SK-MEL-5 (cell line): ENCODE data around the gene TAF10. TPM values are rescaled to one million over a fixed set of nuclear protein-coding genes. Genes with fewer than 3 reads are reported as not detected.

ENCODE experiments used
- DNase-seq: peaks from one replicate; pipeline ENCODE4 v3.0.0-alpha.2; 2016; ENCODE audit warnings: low read depth, low spot score
- in situ Hi-C: cut with HindIII; loops from 2 replicates; pipeline ENCODE4 v1.10.0; 2016; ENCODE audit warnings: low sequenced_read_pairs, high pct_unique_total_duplicates, low pct_unique_long_range_greater_than_20kb
- total RNA-seq: library from RNA; depleted of rRNA; stranded (reverse); fragments of >200 nt; shearing (Covaris generic); gene quantifications from 2 replicates; pipeline ENCODE4 v1.2.3, GENCODE V29; 2014

TAF10 gene
- total RNA-seq, 1 experiment from 2014 or later: 129 TPM

DNA sequence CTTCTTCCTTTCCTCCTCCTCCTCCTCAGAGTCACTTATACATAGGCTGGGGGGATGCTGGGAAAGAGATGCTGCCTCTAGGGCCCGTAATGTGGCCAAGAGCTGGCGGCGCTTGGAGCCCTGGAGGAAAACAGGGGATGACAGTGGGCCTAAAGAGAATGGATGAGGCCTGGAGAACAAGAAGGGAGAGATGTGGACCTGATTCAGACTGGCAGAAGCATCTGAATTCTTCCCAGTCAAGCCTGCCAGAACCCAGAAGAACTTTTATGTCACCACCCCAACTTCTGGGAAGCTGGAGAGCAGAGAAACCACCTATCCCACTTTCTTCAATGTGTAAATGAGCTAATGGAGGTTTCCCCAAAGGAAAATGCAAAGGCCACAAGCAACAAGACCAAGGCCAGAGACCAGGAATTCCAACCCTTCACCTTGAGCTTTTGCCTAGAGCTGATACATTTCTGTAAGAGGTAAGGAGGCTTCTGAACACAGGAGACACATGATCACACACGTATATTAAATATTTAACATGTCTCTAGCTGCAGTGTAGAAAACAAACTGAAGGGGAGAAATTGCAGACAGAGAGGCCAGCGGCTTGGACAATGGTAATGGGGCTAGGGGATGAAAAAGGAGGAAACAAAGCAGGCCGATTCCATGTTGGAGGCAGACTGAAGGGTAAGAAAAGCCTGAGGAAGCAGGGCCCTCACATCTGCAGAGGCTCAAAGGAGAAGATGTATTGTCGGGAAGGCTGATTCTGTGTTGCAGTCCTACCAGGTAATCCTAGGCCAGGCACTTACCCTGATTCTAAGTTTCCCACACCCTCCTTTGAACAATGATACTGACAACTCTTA lies 9.7 kb downstream of the TAF10 start:
- in situ Hi-C loops: no loop called here
- DNase-seq: no peak

DNA sequence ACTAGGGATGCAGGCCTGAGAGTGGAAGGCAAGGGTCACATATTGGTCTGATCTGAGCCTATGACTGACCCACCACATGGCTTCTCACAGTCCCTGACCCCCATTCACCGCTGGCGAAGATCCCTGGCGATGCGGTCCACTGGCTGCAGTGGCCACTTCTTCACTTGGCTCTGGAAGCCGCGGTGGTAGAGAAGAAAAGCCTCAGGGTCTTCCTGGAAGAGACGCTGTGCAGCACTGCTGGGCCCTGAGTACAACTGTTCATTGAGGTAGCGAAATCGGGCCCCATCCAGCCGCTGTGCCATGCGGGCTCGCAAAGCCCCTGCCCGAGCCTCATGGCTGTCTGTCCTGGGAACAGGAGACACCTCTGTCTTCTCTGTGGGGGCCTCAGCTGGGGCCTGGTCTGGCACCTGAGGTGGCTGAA lies 11.0 kb downstream of the TAF10 start:
- in situ Hi-C loops: no loop called here
- DNase-seq: no peak

DNA sequence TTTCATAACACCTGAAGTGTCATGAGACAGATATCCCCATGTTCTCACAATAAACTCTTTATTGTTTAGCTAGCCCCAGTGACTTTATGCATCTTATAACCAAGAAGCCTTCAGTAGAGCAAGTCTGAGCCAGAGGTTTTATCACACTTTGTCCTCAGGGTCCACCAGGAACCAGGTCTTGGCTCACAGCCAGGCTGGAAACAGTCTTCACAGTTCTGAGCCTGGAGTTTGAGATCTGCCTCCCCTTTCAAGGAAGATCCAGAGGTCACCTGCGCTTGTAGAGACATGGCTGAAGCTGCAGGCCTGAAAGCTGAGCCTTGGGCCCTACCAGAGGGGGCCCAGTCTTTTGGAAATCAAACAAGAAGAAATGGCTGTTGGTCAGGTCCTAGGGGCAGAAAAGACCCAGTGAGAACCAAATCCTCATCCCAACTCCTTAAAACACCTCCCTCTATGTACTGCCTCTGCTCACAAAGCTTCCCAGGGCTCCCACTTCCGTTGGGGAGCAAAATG lies 12.1 kb downstream of the TAF10 start:
- DNase-seq: no peak
- in situ Hi-C loops: no loop called here

DNA sequence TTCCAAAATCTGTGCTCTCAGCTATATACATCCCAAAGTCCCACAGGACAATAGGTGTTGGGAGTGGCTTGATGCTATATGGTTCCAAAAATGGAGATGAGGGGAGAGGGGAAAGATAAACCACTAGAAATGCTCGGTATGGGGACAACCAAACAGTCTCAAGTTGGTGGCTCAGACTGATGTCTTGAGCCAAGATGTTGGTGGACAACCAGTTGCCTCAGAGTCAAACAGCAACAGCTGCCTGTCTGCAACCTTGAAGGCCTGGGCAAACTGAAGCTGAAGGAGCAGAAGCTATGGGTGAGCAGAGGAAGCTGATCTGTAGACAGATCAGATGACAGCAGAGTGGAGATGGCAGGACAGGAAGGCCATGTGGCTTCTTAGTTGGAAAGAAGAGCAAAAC lies 12.6 kb downstream of the TAF10 start:
- in situ Hi-C loops: no loop called here

DNA sequence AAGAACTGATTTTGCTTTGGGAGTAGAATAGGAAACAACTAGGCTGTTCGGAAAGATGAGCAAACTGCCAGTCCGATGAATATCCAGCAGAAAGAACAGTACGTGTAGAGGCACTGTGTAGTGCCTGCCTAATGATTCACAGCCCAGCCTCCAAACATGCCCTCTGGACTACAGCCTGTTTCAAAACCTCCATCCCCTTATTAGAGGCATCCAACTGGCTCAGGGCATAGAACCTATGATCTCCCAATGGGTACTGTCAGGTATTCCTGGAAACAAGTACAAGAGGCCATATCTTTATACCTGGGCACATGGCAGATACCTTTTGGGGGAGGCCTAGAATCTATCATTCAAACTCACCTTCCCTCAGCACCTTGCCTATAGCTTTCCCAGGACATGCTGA lies 13.5 kb downstream of the TAF10 start:
- DNase-seq: no peak
- in situ Hi-C loops: no loop called here

More for the DNA sequence above, 12.6 kb downstream of the TAF10 start:
- DNase-seq: no peak

DNA sequence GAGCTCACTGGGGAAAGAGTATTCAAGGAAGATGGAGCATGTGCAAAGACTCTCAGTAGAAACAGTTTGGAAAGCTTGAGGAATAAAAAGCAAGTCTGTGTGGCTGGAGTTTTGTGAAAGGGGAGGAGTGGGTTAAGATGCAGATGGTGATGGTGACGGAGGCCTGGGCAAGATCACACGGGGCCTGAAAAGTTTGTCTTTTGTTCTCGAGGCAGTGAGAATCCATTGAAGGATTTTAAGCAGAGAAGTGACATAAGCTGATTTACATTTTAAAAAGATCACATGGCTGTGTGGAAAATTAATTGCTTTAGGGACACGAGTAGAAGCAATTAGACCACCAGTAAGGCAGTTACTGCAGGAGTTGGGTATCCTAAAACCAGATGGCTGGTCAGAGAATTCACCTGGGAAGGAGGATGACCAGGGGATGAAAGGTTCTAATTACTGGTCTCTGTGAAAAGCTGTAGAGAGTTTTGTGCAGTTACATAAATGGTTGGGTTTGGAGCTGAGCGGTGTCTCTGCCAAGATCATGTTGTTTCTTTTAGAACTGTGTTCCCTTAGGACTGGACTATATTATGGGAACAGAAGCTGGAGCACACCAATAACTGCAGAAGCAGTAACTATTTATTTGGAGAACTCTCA lies 15.7 kb downstream of the TAF10 start:
- no peak for DNase-seq
- in situ Hi-C loops: no loop called here

DNA sequence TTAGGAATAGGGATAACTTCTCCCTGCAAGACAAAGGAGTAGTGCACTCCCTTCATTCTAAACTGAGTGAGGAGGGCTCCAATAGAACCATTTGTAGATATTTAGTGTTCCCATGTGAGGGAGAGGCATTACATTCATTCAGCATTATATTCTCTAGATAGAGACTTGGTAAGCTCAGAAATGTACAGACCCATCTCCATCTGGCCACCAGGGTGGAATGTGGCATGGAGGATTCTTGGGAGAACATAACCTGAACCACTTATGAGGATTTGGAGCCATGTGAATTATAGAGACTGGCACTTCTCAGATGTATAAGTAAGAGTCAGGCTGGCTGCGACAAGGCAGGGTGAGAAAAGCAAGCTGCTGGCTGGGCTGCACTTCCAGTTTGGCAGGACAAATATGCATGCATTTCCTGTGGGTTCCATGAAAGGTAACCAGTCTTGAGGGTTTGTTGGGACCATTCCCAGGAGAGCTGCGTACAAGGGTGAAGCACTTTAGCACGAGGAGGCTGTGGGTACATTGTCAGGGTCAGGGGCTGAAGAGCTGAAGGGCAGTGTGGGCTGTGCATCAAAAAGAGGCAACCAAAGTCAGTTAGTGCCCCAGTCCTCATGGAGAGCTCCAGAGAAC lies 17.8 kb downstream of the TAF10 start:
- DNase-seq: peak; percentile 13
- in situ Hi-C loops: no loop called here

DNA sequence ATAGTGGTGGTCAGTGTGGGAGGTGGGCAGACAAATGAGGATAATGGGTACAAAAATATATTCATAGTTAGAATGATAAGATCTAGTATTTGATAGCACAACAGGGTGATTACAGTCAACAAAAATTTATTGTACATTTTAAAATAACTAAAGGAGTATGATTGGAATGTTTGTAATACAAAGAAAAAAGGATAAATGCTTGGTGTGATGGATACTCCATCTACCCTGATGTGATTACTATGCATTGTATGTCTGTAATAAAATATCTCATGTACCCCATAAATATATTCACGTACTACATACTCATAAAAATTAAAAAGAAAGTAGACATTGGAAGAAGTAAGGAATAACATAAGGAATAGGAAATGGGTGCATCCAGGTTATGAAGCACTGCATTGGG lies 24.0 kb downstream of the TAF10 start:
- in situ Hi-C loops: no loop called here
- no peak for DNase-seq

DNA sequence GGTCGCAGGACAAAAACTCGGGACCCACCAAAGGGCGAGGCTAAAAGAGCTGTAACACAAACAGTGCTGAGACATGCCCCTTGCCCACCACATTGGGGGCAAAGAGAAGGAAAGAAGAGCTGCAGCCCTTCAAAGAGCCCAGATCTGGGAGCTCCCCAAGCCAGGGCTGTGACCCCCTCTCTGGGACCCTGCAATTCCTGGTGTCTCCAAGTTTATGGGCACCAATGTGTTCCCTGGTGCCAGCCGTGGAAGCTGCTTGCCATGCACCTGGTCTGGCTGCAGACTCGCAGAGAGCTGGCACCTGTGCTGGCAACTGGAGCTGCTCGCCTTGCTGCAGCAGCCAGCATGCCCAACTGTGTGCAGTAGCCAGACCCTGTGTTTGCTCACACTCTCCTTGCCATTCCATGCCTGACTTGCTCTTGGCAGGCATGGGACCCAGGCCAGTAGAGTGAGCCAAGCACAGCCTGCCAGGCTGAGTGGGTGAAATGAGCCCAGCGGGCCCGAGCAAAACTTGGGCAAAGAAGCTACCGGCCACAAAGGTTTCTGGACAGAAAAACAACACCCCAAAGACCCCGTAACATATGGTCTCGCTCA lies 24.6 kb downstream of the TAF10 start:
- in situ Hi-C loops: no loop called here
- DNase-seq: no peak

DNA sequence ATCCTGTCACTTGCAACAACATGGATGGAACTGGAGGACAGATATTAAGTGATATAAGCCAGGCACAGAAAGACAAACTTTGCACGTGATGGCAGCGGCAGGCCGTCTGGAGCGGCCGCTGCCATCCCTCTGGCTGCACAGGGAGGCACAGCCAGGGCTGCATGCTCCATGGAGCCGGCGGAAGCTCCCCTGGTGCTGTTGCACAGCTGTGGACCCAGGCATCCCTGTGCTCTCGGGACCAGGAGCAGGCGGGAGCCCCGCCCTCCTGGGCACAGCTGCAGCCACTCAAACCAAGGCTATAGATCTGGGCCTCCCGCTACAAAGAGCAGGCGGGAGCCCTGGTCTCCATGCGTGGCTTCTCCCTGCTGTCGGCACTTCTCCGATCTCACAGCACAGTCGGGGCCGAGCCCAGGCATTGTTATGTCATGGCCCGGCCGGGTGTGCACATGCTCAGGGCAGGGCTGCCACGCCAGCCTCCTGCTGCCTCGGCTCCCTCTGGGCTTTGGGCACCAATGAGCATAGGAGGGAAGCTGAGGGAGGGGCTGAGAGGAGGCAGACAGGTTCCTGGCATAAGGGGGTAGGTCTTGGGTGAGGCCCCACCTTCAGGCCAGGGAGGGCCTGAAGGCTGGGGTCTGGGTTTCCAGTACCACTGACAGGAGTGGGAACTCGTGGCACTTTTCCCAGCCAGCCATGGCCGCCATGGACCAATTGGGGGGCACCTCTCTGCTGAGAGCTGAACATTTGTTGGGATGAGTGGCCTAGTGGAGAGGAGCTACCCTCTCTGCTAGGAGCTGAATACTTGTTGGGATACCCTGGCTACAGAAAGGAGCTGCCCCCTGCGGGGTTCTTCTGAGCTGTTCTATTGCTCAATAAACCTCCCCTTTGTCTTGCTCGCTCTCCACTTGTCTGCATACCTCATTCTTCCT lies 25.3 kb downstream of the TAF10 start:
- in situ Hi-C loops: no loop called here
- no peak for DNase-seq

DNA sequence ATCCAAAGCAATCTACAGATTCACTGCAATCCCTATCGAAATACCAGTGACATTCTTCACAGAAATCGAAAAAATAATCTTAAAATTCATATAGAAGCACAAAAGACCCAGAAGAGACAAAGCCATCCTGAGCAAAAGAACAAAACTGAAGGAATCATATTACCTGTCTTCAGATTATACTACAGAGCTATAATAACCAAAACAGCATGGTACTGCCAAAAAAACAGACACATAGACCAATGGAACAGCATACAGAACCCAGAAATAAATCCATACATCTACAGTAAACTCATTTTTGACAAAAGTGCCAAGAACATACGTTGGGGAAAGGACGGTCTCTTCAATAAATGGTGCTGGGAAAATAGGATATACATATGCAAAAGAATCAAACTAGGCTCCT lies 27.5 kb downstream of the TAF10 start:
- DNase-seq: no peak
- in situ Hi-C loops: no loop called here

DNA sequence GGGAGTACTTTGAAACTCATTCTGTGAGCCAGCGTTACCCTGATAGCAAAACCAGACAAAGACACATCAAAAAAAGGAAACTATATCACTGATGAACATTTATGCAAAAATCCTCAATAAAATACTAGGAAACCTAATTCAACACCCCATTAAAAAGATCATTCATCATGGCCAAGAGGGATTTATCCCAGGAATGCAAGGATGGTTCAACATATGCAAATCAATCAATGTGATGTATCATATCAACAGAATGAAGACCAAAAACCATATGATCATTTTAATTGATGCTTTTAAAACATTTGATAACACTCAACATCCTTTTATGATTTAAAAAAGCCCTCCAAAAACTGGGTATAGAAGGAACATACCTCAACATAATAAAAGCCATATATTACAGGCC lies 28.4 kb downstream of the TAF10 start:
- in situ Hi-C loops: no loop called here
- no peak for DNase-seq

DNA sequence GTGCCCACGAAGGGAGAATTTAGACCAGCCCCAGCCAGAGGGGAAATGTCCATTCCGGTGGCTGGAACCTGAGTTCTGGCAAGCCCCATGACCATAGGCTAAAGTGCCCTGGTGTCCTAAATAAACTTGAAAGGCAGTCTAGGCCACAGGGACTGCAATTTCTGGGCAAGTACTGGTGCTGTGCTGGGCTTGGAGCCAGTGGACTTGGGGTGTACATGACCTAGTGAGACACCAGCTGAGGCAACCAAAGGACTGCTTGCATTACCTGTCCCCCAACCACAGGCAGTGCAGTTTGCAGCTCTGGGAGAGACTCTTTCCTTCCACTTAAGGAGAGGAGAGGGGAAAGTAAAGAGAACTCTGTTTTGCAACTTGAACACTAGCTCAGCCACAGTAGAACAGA lies 32.3 kb downstream of the TAF10 start:
- in situ Hi-C loops: no loop called here
- no peak for DNase-seq

DNA sequence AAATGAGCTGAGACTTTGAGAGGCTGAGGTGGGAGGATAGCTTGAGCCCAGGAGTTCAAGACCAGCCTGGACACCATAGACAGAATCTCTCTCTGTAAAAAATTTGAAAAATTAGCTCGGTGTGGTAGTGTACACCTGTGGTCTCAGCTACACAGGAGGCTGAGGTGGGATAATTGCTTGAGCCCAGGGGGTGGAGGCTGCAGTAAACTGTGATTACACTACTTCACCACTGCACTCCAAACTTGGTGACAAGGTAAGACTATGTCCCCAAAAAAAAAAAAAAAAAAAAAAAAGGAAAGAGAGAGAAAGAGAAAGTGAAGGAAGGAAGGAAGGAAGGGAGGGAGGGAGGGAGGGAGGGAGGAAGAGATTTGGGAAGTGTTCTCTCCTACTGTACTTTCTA lies 33.9 kb downstream of the TAF10 start:
- no peak for DNase-seq
- in situ Hi-C loops: no loop called here

DNA sequence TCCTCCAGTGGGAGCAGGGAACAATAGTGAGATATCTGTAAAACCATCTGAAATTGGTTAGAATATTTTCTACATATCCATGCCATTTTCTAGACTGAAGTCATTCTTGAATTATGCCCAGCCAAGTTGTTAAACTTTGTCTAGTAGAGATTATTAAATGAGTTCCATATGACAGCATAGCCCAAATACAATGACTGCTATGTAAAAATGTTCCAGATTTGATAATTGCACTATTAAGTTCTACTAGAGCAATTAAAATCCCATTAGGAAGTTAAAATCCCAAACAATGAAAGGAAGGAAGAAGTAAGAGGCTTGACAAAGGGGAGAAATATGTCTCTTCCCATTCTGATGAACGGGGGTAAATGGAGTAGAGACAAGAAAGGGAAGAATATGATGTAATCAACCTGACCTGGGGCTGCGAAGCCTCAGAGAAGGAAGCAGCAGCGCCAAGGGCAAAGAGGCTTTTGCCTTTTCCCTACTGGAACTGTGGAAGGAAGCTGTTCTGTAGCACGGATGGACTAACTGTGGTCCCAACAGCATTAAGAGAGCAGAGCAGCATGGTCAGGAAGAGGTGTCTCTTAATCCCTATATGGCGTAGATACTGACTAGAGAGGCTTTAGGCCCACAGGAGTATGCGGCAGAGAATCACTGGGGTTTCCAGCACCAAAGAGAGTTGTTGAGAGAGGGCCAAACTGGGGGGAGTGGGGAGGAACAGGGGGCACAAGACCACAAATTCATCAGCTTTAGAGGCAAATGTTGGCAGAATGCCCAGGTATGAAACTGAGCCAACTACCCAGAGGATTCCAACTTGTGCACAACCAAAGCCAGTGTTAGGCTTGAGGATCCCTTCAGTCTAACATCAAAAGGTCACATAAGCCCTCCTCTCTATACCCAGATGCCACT lies 35.3 kb downstream of the TAF10 start:
- peak; percentile 88 for DNase-seq
- in situ Hi-C loops: no loop called here
